Measurements from ENCODE around the gene NBPF3. TPM values are rescaled to one million over a fixed set of nuclear protein-coding genes. Genes with fewer than 3 reads are reported as not detected.

The NBPF3 gene
- total and polyA plus RNA-seq, 12 donors = 0.58 to 4.6 (median 3.0) TPM

GRCh38 chr1:21521717-21522060, 81.8 kb downstream of the NBPF3 start:
- TF ChIP-seq, protein P1, sequence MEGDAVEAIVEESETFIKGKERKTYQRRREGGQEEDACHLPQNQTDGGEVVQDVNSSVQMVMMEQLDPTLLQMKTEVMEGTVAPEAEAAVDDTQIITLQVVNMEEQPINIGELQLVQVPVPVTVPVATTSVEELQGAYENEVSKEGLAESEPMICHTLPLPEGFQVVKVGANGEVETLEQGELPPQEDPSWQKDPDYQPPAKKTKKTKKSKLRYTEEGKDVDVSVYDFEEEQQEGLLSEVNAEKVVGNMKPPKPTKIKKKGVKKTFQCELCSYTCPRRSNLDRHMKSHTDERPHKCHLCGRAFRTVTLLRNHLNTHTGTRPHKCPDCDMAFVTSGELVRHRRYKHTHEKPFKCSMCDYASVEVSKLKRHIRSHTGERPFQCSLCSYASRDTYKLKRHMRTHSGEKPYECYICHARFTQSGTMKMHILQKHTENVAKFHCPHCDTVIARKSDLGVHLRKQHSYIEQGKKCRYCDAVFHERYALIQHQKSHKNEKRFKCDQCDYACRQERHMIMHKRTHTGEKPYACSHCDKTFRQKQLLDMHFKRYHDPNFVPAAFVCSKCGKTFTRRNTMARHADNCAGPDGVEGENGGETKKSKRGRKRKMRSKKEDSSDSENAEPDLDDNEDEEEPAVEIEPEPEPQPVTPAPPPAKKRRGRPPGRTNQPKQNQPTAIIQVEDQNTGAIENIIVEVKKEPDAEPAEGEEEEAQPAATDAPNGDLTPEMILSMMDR (IDR thresholded peaks at IDR 0.05) = no peak
- H3K27ac ChIP-seq = no peak overlapping the region
- peaks cover 0 to 14% (median 12%) of the 10 kb centered on the region in 9 donors for H3K4me1 ChIP-seq
- no peak for ATAC-seq
- 97 to 99% methylated on average over 4 of the region's 4 CpGs for WGBS, 2 donors
- H3K9me3 ChIP-seq = no peaks in the 10 kb centered on the region
- H3K36me3 ChIP-seq = no peaks in the 10 kb centered on the region
- H3K27me3 ChIP-seq = peaks cover 0 to 4% (median 0%) of the 10 kb centered on the region in 7 donors
- no peak for DNase-seq
- intact Hi-C loops (cut with DNase I) = no loop called here
- no peak overlapping the region for H3K4me3 ChIP-seq

DNA sequence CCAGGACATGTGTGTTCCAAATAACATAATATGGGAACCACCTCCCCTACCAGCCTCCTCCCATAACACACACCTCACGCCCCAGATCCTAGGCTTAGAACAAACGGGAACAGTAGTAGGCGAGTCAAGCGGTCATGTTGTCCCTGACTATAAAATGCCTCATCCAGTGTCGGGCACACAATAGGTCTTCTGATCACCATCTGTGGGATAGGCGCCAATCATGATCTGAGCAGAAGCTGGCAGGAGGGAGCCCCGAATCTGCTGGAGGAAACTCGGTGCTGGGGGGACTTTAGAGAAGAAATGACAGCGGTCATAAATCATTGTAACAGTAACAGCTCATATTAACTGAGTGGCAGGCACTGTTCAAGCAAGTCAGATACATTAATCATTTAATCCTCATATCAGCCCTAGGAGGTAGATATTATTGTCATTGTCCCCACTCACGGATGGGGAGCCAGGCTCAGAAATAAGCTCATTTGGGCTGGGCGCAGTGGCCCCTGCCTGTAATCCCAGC, 82.6 kb downstream of the NBPF3 start:
- TF ChIP-seq, protein P1 (IDR thresholded peaks at IDR 0.05) = no peak
- intact Hi-C loops (cut with DNase I) = no loop called here
- DNase-seq (no peak), ATAC-seq (no peak)
- peaks cover 0 to 14% (median 12%) of the 10 kb centered on the region in 9 donors for H3K4me1 ChIP-seq
- no peaks in the 10 kb centered on the region for H3K9me3 ChIP-seq
- no peaks in the 10 kb centered on the region for H3K36me3 ChIP-seq
- peaks cover 0 to 4% (median 0%) of the 10 kb centered on the region in 7 donors for H3K27me3 ChIP-seq
- WGBS, 2 donors = 90 to 96% methylated on average over 11 of the region's 11 CpGs
- H3K27ac ChIP-seq = no peak overlapping the region
- no peak overlapping the region for H3K4me3 ChIP-seq

DNA sequence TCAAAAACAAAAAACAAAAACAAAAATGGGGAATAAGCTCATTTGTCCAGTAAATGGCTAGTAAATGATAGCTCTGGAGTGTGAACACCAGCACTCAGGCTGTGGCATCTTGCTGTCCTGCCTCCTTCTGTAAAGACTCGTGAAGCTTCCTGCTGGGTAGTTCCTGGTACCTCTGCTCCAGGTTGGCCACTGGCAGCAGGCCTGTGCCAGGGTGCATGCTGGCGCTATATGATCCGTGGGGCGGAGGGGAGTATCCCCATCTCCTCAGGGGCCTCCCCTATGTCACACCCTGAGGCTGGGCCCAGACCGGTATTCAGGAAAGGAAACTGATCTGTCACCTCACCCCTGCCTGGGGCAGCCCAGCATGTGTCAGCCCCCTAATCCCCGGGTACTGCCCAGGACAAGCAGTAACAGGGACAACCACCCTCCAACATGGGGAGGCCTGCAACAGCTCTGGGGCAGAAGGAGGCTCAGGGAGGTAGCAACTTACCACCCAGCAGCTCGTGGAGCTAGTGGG, 83.4 kb downstream of the NBPF3 start:
- Histone ChIP-seq H3K36me3 (no peaks in the 10 kb centered on the region), H3K27ac (no peak overlapping the region), H3K9me3 (no peaks in the 10 kb centered on the region), H3K4me1 (peaks cover 0 to 14% (median 12%) of the 10 kb centered on the region in 9 donors), H3K27me3 (peaks cover 0 to 4% (median 0%) of the 10 kb centered on the region in 7 donors), H3K4me3 (no peak overlapping the region)
- no peak for DNase-seq
- ATAC-seq = no peak
- TF ChIP-seq, protein P1 (IDR thresholded peaks at IDR 0.05) = no peak
- 90 to 97% methylated on average over 7 of the region's 7 CpGs for WGBS, 2 donors
- intact Hi-C loops (cut with DNase I) = no loop called here

GRCh38 chr1:21524220-21524619, 84.3 kb downstream of the NBPF3 start:
- Histone ChIP-seq H3K4me1 (peaks cover 0 to 14% (median 12%) of the 10 kb centered on the region in 9 donors), H3K4me3 (no peak overlapping the region), H3K27me3 (peaks cover 0 to 4% (median 0%) of the 10 kb centered on the region in 7 donors), H3K9me3 (no peaks in the 10 kb centered on the region), H3K36me3 (no peaks in the 10 kb centered on the region), H3K27ac (peak overlapping the region in 4 of 10 donors; percentile 20 to 67 (median 58))
- TF ChIP-seq, protein P1 (IDR thresholded peaks at IDR 0.05) = no peak
- no peak for ATAC-seq
- intact Hi-C loops (cut with DNase I) = no loop called here
- no peak for DNase-seq
- 85 to 97% methylated on average over 5 of the region's 5 CpGs for WGBS, 2 donors

Measured in heart right ventricle (tissue), 16 donors.